HG03558 (cell line): ENCODE data around the gene PLCB2.

ENCODE experiments used
- ATAC-seq: cut with Tn5 transposase; IDR thresholded peaks from one replicate; pipeline ENCODE4 v1.9.1; 2021; ENCODE audit warnings: moderate number of reproducible peaks; ENCODE audit not compliant: unreplicated experiment; ENCODE audit errors: extremely low read depth

The PLCB2 gene

DNA sequence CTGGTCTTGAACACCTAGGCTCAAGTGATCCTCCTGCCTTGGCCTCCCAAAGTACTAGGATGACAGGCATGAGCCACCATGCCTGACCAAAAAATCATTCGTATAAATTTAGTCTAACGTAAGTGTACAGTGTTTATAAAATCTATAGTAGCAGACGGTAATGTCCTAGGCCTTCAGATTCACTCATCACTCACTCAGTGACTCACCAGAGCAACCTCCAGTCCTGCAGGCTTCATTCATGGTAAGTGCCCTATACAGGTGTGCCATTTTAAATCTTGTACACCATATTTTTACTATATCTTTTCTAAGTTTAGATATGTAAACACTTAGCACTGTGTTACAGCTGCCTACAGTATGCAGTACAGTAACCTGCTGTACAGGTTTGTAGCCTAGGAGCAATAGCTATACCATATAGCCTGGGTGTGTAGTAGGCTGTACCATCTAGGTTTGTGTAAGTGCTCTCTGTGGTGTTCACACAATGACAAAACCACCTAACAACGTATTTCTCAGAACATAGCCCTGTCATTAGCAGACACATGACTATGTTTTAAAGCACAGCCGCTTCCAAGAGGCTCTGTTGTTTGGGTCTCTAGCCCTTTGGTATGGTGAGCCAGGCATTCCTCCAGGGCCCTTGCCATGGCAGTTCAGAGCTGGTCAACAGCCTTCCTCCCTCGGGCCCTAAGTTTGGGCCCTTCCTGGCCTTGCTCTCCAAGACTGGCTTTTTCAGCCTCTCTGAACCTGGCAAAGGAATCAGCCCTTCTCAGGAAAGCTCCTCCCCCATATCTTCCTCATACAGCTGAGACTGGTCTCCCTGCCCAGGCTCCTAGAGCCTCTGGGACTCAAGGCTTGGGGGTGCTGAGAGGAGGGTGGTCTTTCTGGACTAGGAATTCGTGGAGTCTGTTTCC is 34.9 kb upstream of the PLCB2 start:
- no peak for ATAC-seq

DNA sequence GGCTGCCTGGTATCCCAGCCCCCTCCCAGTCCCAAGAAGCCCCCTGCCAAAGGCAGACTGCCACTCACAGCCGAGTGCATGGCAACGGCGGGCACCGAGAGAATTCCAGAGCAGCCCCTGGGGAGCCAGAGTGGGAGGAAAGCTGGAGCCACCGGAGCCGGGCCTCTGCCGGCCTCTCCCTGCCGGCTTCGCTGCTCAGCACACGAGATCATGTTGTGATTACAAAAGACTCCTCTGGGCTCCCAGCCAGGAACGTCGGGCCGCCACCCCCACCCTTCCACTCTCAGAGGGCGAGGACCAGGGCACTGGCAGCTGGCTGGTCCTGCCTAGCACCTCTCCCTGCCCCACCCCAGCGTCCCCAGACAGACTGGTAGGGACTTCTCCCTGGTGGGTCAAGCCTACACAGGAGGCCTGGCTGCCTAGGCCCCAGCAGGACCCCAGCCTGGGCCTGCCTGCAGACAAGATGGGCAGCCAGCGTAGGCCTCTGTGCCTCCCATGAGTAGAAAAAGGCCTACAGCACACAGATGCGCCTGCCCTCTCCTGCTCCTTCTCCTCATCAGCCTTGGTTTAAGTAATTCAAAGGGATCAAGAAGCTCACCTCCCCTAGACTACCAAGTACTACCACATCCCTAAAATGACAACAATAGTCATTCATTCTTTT is 33.1 kb upstream of the PLCB2 start, which contains the start of gene CCDC9B:
Gene CCDC9B, minus strand, starts transcription at position 200 of the 661 bp plus-strand sequence. Its CDS starts 120 bp downstream, at position 80.
- ATAC-seq = no peak

DNA sequence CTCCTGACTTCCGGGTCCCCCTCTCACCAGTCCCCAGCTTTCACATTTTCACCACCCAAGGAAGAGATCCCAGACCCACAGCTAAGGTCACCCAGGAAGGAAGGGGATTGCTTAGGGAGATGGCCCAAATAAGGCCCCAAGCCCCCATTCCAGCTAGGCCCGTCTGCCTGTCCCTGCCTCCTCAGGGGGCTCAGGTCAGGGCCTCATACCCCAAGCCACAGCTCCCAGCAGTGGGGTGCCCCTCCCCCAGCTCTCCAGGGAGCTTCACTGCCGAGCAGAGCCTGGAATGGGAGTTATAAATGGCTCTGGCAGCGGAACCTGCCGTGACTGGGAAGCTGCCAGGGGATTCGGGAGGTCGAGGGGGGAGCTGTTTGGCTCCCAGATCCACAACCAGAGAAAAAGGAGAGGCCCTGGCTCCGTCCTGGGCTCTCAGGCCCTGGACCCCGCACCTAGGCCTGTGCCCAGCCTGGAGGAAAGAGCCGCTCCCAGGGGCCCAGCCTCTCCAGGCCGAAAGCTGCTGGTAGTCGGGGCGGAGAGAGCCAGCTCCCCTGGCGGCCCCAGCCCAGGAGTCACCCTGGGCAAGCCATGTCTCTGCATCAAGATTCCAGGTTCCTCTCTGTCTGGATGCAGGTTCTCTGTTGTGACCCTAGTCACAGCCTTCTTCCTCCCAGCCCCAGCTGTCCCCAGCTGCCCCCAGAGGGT is 32.5 kb upstream of the PLCB2 start:
- ATAC-seq = no peak

DNA sequence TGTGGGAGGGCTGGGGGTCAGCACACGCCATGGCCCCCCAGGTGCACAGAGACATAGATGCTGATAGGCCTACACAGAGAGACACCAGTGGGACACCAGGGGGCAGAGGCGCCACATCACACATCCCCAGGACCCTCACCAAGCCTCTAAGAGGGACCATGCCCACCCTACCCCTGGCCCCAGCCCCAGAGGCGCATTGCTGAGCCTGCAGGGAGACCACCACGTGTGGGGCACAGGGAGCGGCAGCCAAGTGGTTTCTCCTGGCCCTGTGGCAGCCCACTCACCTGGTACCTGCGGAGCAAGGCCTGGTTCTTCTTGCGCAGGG is 31.8 kb upstream of the PLCB2 start:
- ATAC-seq = no peak

DNA sequence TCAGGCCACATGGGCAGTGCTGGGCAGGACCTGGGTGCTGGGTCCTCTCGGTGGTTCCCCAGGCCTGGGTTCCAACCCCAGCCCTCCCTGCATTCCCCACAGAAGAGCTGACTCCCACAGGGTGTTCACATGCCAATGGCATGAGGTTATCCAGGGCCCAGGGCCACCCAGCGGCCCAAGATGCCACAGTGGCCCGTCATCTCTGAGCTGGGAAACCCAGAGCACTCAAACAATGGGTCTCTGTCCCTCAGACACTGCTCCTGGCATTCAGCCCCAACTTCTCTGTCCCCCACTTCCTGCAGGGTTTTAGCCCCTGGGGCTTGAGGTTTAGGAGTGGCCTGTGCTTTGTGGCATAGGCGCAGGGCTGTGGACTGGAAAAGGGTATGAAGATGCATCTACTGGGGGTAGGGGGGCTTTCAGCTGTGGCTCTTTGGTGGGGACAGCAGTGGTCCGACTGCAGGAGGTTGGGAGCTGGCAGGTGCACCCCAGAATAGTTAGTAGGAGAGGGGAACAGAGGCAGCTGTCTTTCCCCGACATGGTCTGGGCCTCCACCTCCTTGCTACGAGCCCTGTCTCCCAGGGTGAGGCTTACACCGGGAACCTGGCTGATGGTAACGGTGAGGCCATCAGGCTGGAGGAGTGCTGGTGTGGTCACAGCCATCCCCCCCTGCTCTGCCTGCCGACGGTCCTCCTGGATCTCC is 31.3 kb upstream of the PLCB2 start:
- no peak for ATAC-seq

DNA sequence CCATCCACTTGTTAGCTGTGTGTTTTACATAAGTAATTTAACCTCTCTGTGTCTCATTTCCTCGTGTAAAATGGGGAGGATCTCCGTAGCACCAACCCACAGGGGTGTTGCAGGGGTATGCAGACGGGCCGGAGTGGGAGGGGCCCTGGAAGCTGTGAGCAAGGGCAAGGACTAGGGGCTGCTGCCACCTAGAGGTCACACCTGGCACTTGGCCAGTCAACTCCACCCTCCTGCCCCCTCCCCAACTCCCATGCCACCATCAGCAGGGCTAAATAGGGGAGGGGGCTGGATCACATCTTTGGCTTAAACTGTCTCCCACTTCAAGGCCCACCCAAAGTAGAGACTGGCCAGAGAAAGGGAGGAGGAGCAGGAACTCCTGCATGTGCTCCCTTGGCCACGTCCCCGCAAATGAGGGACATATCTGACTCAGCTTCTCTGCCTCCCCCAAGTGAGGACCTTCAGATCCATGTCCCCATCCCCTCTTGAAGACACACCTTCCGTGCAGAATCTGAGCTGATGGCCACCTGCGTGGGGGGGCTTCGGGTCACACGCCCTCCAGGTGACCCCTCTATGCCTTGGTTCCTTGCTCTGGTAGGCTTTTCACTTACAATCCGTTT is 30.4 kb upstream of the PLCB2 start:
- no peak for ATAC-seq

DNA sequence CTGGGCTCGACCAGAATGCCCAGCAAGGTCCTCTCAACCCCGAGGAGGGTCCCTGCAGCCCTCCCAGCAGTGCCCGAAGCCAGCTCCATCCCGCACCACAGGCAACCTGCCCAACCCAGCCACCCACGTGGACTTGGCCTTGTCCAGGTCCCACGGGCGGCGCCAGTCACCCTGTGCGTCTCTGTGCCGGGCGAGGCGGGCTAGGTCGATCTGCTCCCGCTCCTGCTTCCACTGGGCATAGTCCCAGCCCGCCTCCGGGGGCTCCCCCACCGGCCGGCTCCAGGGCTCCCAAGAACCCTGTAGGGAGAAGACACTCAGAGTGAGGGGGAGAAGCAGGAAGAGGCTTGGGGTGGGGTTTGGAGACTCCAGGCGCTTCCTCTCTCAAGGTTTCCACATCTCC is 29.9 kb upstream of the PLCB2 start:
- ATAC-seq = no peak

DNA sequence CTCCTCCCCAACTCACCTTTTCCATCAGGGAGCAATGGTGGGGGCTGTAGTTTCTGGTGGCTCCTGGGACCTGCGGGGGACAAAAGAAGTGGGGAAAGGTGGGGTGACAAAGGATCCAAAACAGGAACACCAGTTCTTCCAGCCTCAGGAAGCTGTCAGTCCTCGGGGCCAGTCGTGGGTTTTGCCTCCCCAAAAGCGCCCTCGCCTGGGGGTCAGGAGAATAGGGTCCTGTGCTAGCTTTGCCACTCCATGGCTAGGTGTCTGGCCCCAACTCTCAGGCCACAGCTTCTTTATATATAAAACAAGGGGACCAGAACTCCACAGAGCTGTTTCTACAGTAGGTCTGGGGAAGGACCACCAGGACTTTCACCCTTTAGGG is 29.0 kb upstream of the PLCB2 start:
- ATAC-seq = no peak

DNA sequence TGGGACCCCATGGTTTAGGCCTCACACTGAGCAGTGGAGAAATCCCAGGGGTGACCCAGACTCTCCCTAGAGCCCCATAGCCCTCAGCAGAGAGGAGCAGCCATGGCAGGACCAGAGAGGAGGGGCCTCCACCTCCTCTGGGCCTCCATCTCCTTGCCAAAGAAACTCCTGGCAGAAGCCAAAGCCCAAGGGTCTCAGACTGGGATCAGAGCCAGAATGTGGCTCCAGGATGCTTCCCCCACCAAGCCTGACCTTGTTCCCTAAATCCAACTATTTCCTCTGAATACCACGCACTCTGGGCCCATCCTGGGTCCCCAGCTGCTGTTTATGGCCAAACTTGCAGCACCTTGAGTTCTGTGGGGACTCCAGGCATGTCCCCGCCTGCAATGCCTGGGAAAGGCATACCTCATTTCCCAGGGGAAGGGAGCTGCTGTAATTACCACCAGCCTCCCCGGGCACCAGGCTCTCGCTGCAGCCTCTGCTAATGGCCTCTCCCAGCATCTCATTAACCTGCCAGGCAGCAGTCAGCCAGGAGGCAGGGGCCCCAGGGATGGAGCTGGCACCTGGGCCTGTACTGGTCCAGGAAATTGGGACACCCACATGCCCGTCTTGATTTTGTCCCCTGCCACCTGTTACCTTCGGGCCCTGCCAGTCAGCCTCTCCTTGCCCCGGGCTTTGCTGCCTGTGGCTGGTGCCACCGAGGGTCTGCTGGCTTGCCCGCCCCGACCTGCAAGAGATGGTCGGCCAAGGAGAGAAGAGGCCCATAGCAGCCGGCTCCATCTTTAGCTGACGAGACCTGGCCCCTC is 28.4 kb upstream of the PLCB2 start:
- ATAC-seq = no peak

DNA sequence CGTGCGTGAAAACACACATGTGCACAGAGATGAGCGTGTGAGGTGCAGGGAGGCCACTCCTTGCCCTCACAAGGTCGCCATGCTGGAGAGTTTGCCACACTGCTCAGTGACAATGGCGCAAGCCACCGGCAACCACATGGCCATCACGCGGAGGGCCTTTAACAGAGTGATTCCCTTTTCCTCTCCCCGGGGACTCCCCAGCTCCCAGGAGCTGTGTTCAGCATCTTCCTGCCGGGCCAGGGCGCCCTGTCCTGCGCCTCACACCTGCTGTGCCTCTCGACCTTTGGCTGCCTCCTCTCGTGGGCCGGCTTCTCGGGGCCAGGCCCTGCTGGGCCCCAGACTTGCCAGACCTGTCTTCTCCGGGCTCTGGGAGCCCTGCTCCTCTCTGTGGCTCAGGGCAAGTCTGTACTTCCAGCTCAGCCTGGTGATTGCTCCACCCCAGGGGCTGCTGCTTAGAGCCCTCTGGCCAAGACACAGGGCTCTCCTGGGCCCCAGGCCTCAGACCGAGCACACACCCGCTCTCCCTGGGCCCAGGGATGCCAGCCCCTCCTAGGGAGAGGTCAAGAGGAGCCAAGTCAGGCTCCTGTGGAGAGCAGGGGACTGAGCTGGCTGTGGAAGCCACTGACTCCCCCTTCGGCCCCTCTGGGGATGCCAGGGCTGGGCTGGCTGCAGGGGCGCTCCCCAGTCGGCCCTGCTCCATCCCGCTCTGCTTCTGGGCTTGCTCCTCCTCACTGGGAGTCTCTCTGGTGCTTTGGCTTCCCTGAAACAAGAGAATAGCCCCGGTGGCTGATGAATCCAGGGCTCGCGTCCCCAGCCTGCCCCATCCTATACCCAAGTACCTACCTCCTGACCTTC is 27.4 kb upstream of the PLCB2 start:
- ATAC-seq = no peak

DNA sequence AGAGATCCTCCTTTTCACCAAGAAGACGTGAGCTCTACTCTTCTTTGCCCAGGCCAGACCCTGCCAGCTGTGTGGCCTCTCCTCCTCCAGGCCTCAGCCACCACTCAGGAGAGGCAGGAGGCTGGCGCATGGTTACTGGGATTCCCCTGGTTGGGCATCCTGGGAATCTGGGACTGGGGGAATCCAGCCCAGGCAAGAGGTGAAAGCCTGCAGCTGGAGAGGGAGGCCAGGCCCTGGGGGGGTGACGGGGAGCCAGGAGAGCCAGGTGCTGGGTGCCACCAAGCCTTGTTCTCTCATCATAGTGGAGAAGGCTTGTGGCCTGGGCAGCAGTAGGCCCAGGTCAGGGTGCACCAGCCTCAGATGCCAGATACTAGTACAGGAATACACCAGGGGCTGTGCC is 26.8 kb upstream of the PLCB2 start:
- no peak for ATAC-seq

DNA sequence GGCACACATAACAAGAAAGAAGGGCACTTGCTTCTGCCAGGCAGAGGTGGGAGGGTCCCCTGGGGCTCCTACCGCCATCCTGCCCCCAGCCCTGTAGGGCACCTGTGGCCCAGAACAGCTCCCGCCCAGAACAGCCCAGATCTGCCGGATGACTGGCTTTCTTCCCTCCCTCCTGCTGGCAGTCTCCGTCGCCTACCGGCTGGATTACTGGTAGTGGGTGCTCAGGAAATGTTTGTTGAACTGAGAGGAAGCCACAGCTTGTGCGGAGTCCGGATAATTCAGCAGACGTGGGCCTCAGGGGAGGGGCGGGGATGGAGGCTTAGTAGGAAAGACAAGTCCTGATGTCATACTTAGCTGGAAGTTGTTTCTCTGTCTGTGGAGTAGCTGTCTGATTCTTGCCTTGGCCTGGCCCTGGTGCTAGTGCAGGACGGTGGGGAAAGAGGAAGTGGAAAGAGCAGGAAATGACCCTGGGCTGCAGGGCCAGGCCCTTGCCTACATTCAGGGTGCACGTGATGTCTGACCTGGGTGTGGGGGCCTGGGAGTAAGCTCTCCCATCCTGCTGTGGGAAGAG is 26.3 kb upstream of the PLCB2 start:
- no peak for ATAC-seq

DNA sequence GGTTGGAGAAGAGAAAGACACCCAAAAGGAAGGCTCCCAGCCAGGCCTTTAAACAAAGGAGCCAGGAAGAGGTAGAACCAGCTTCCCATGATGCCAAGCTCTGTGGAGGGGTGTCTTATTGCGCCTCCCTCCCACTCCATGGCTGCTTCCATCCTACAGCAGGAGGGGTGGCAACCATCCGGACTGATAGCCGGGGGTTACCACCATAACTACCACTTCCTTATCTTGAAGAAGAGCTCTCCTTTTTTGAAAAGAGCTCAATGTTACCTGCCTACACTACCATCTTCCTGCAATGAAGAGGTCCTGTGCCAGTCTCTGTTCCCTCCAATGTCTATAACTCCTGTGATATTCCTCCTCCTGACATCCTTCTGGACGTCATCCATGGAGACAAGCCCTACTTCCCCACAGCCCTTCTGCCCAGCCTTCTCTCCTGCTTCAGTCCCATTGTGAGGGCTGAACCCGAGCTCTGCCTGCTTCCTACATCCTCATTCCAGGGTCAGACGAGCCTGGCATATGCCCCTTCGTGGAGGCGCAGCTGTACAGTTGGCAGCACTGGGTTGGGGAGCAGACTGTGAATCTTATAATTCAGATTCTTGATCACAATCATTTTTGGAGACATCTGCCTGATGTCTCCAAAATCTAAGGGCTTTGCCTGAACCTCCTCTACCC is 24.5 kb upstream of the PLCB2 start:
- no peak for ATAC-seq

DNA sequence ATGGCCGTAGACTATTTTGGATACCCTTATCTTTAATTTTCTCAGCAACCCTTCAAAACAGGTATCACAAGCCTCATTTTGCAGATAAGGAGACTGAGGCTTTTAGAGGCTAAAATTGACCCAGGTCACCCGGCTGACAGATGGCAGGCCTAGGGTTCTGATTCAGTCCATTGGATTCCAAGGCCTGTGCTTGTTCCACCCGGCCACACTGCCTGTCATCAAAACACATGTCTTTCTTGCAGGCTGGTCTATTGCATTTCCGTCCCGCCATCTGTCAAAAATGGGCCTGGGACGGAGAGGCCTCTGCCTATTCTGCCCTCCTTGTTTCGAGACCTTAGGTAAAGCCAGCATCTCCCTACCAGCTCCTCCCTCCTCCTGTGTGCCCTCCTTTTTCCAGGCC is 23.9 kb upstream of the PLCB2 start:
- no peak for ATAC-seq

DNA sequence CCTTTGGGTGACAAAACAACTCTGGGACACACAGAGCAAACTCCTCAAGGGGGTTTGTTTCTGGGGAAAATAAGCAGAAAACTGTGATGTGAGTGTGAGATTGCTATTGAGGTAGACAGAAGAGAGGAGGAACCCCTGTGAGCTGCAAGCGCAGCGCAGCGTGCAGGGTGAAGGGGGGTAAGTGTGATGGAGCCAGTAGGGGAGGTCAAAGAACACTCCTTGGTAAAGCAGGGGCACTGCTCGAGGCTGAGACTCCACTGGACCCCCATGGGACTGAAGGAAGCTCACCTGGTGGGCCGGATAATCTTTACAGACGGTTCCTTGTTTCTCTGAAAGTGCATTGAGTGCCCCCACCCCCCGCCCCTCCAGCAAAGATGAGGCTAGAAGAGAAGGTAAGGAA is 23.3 kb upstream of the PLCB2 start:
- no peak for ATAC-seq

DNA sequence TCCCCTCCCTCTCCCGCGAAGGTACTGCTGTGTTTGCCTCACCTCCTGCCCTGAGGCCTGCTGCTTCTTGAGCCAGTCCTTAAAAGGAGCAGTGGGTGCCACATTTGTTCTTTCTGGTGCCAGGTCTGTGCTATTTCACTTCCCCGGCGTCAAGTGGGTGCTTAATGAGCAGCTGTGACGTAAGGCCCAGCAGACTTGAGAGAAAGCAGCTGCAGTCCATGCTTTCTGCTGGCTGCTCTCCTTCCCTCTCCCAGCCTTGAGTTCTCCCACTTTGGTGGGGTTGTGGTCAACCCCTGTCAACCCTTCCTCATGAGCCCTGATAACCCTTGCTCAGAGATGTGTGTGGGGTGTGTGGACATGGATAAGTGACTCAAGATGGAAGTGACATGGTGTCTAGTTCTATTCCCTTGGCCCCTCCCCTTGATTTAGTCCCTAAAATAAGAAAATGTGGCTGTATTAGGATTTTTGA is 22.7 kb upstream of the PLCB2 start:
- ATAC-seq = no peak

DNA sequence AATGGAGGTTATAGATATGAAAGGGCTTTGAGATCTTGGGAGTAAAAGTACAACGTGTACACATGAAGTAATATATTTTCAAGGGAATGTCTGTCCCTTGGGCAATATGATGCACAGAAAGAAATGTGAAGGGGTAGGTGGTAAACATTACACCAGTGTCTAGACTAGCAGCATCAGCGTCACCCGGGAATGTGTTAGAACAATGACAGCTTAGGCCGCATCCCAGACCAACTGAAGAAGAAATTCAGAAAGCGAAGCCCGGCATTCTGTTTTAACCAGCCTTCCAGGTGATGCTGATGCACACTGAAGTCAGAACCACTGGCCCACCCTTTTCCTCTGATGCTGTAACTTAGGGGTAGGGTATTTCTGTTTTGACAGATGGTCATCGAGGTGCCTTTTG is 22.1 kb upstream of the PLCB2 start:
- ATAC-seq = no peak

DNA sequence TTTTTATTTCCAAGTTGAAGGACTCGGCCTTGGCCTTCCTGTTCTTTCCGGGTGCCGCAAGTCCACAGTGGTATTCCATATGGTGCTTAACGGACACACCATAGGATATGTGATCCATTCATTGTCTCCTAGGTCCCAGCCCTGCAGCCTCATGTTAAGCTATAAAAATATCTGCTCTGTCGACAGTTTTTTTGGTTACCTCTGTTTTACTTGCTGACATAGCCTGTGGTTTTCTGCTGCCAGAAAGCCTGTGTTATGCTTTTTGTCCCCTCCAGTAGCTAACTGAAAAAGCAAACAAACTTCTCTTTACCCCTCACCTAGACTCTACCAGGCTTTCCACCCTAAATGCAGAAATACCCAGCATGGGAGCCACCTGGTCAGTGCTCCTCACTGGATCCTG is 21.0 kb upstream of the PLCB2 start:
- no peak for ATAC-seq
